Fibroblast of peridontal ligament (primary cell): Measurements from ENCODE around the gene TSBP1.

Experiments
- DNase-seq: peaks from one replicate; pipeline ENCODE4 v3.0.0-alpha.2; 2010; ENCODE audit errors: extremely low read depth

TSBP1 gene, protein sequence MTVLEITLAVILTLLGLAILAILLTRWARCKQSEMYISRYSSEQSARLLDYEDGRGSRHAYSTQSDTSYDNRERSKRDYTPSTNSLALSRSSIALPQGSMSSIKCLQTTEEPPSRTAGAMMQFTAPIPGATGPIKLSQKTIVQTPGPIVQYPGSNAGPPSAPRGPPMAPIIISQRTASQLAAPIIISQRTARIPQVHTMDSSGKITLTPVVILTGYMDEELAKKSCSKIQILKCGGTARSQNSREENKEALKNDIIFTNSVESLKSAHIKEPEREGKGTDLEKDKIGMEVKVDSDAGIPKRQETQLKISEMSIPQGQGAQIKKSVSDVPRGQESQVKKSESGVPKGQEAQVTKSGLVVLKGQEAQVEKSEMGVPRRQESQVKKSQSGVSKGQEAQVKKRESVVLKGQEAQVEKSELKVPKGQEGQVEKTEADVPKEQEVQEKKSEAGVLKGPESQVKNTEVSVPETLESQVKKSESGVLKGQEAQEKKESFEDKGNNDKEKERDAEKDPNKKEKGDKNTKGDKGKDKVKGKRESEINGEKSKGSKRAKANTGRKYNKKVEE

DNA sequence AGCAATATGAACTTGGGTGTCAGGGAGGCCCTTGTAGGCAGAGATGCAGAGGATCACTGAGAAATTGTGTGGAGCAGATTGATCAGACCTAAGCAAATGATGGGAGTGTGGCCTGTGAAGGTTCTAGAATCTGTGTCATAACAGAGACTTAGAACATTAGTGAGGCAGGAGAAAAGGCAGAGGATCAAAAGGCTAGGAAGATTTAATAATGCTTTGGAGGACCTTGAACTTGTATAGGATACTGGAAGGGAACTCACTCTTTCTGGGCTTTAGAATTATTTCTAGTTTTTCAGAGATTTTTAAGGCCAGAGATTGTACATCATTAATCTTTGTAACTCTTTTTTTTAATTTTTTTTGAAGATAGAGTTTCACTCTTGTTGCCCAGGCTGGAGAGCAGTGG lies at the start of gene TSBP1:
Gene TSBP1 (minus strand): TSS at position 101 of the 400 bp plus-strand sequence. CDS start 197 bp downstream, outside the sequence.
- DNase-seq: no peak

DNA sequence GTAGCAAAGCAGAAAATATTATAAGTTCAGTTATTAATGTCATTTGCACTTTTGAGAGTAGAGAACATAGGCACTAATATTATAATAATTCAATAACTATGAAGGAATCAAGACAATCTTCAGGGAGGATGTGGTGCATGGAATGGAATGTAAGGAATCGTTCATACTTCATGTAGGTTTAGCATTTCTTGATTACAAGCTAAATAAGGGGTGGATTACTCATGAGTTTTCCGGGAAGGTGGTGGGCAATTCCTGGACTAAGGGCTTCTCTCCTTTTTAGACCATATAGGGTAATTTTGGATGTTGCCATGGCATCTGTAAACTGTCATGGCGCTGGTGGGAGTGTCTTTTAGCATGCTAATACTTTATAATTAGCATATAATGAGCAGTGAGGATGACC lies 44.3 kb upstream of the TSBP1 start:
- DNase-seq: no peak

DNA sequence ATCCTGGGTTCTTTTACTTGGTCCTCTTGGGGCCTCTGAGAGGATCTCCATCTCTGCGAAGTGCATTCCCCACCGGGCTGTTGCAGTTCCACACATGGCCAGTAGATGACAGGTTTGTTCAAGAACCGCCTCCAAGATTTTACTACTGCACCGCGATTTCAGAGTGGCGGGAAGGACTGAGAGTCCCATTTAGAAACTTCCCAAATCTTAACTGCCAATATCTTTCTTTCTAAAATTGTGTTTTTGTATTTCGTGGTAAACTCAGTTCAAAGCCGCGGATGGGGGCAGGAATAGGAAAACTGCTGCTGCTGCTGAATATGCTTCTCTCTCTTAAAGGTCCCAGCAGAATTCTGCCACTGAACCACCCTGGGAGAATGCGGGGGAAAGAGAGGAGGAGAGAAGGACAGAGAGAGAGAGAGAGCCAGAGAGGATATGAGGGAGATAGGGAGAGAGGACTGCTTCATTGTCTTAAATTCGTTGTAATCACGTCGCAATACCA lies 43.9 kb upstream of the TSBP1 start:
- peak; percentile 69 for DNase-seq

DNA sequence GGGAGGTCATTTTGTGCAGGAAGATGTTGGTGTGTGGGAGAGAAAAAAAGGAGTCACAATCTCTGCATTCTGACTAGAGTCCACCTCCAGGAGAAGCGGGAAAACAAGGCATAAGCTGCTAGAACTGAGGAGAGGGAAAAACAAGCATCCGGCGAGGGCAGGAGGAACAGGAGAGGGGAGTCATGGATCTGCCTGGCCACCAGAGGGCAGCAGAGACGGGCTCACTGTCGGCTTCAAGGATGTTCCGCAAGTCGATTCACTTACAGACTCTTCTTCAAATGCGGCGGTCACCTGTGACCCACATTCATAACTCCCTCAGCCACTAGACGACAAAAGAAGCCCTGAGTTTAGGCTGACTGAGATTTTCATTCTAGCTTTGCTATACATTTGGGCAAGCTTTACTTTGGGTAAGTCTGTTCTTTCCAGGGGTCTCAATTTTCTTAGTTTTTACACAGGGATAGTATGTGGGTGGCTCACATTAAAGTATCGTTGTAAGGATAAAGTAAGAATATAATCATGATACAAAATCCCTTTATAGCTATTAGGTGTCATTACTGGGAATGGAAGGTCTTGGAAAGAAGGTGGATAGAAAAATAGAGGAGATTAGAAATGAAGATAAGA lies 41.8 kb upstream of the TSBP1 start:
- peak; percentile 69 for DNase-seq

DNA sequence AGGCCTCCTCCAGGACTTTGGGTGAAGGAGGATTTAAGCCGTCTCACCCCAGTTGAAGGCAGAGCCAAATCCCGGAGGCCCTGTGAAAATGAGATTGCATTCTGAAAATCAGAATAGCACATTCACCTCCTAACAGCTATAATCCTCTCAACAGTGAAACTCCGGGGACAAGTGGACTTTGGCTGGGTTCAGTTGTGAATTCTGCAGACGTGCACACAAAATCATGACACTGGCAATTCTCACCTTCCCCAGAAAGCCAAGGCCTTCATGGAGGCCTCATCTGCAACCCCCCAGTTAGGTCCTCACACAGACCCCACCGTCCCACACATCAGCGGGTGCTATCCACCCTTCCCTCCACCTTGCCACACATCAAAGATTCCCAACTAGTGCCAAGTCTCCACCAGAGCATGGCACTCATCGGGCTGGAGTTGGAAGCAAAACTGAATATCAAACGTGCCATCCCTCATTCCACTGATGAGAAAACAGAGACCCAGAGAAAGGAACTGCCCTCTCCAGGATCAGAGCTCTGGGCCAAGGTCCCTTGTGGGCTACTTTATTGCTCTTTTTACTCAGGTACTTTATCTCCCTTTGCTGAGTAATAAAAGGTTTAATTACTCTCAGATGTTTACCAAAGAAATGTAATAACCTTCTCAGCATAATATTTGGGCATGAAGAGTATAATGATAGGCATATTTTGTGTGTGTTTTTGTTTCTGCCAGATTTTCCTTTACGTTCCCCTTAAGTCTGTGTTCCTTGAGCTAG lies 40.0 kb upstream of the TSBP1 start:
- no peak for DNase-seq

DNA sequence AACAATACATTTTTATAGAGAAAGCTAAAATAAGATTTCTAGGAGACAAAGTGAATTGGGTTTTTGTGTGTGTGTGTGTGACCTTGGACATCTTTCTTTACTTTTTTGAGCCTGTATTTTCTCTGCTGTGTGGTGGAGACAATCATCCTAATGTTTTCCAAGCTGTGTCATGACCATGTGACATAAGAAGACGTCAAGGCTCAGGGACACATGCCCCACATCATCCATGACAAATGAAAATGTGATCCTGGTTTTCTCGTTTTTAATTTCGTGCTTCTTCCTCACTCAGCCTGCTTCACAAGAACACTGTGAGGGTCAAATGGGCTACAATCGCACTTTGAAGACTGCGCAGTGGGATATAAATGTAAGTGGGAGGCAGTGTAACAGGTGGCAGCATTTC lies 39.2 kb upstream of the TSBP1 start:
- DNase-seq: no peak

DNA sequence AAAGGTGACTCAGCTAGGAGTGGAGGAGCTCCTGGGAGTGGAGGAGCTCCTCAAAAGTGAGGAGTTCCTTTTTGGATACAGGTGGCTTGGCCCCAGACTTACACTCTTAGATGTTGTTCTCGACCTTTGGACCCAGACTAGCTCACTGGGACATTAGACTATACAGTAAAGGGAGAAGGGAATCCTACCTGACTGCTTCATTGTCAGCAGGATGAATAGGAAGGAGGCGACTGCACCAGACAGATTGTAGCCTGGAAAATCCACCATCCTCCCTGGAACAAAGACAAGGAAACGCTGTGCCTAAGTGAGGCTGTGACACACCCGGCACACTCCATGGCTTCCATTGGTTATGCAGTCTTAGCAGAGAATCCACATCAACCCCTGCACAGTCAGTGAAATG lies 35.2 kb upstream of the TSBP1 start, which contains the start of gene BTNL2:
Gene BTNL2 (minus strand): TSS at position 325 of the 400 bp plus-strand sequence. CDS start 58 bp downstream, at position 267.
- DNase-seq: no peak

DNA sequence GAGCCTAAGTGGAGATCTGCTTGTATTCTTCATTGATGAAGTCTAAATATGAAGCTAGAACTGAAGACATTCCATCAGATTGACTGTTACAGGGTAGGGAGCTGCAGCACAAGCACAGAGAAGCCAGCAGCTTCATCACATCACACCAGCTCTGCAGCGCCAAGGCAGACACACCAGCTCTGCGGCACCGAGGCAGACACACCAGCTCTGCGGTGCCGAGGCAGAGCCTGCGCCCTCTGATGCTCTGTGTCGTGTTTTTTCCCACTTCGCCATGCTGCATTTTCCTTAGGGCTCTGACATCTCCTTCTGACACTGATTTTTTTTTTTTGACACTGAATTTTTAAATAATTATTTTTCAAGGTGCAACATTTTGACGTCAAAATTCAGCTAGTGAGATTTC lies 34.5 kb upstream of the TSBP1 start:
- DNase-seq: no peak

DNA sequence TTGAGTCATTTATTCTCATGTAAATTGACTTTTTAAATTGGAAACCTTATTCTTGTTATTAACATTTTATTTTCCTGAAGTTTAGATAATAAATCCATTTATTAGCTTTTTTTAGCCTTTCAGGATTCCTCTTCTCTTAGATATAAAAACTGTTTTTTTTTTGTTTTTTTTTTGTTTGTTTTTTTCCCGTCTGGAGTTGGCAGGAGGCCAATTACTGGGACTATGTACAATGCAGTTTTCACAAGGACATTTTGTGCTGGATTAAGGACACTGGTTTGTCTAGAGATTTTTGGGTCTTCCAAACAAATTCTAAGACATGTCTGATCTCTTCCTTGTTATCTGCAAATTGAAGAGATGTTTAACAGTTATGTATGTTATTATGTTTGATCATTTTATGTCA lies 34.0 kb upstream of the TSBP1 start:
- no peak for DNase-seq

DNA sequence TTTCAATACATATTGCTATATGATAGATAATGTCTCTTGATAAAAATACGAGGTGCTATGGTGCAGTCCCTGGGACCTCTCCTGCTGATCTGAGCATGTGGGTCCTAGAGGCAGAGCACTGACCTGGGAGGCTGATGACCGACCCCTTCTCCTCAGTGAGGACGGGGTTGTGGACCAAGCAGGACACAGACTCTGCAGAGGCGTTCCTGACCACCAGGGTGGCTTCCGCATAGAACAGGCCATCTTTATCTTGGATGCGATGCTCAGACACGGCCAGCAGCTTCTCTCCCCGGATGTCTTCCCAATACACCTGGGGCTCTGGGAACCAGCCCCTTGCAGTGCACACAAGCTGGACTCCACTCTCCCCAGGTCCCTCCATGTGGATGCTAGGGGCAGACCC lies 31.1 kb upstream of the TSBP1 start:
- no peak for DNase-seq

DNA sequence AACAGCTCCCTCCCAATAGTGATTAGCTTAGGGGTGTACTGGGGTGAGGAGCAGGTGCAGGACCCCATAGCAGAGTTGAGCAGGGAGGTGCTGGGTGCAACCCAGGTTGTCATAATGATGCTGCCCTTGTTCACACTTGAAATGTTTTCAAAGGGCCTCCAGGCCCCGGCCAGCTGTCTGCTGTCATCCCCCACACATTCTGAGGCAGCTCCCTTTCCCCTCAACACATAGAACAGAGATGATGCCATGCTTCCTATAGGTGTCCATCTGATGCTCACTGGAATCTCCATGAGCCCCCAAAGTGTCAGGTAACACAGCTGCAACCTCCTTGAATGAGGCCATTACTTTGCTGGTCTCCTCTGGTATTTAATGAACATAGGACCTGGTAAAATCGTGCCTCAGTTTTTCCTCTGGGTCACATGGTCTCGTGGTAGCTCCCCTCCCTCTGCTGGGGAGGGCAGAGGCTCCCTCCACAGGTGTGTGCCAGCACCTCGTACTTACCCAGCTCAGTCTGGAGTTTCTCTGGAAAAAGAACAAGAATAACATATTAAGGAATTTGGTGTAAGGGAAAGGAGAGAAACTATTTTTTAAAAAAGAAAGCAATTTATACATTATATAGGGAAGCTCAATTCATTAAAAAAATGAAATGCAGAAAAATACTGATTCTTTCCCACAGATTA lies 29.7 kb upstream of the TSBP1 start:
- DNase-seq: no peak

DNA sequence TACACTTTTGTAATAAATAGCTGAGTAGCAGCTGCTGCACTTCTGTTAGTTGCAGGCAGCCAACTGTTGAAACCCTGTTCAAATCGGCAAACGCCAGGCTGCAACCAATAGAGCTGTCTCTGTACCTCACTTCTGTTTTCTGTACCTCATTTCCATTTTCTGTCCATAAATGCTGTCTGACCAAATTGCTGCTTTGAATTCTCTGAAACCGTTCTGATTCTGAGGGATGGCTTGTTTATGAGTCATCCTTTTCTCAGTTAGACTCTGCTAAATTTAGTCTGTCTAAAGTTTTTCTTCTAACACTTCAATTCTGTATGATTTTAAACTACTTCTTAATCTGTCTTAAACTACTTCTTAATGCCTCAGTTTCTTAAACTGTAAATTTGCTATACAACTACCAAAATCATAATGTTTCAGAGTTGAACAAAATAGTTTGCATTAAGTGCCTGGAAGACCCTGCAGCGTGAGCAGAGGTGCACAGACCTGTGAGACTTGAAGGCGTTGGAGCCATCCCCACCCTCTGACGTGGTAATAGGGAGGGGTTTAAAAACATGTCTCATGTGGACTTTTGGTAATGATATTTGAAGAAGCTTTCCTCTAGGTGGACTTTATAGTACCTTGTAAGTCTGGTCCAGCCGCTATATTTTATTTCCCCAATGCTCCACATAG lies 25.7 kb upstream of the TSBP1 start:
- DNase-seq: no peak

DNA sequence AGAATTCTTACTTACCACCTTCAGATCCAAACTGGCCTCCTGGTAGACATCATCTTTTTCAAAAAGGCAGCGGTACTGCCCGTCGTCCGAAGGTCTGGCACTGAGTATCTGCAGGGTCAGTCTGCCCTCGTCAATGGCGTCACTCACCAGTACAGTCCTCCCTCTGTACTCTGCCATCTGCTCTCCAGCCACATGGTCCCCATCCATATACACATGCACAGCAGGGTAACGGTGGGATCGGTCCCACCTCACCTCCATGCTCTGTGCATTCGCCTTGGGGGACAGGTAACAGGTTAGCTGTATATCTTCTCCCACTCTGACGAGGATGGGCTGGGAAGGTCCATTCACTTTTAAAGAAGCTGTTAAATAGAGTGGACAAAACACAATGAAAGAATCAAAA lies 24.3 kb upstream of the TSBP1 start:
- DNase-seq: no peak

DNA sequence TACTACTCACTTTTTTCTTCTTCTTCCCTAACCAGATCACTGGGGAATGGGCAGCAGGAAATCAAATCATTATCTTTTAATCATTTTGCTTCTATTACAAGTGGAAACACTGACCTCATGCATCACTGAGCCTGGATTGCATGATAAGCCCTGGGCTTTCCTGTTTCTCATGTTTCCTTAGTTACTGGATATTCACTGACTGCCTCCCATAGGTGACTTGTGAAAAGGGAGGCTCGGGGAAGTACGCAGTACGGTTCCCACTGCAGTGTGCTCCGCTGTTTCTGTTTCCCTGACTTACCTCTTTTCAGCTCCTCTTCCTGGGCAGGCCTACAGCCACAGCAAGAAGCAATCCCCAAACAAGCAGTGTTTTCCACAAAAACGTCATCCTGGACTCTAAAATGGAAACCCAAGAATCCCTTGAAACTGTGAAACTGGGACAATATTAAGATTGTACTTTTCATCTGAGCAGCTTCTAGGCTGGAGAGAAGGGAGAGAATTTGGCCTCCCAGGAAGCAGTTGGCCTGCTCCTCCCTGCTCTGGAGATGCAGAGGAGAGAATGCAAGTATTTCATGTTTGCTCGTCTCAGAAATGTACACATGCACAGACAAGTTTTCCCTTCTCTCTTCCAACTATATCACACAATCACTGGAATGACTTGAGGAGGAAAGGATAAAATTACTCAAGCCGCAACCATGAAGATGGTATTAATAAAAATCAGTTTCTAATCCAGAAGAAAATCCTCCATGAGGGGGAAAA lies 22.1 kb upstream of the TSBP1 start:
- DNase-seq: no peak

DNA sequence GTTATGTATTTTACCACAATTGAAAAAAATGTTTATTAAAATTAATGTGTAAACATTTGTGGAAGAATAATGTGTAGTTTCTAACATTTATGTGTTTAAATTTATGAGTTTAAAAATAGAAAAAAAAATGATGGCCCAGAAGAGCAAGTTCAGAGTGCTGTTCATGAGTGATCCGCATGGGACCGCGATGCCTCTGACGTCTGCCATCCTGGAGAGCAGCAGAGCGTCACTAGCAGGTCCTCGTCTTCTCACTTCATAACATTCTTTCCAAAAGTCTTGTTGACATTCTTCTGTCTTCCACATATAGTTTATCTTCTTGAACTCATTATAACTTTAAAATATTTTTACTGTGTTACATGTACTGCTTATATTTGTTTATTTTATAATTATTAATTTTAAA lies 19.8 kb upstream of the TSBP1 start:
- no peak for DNase-seq

DNA sequence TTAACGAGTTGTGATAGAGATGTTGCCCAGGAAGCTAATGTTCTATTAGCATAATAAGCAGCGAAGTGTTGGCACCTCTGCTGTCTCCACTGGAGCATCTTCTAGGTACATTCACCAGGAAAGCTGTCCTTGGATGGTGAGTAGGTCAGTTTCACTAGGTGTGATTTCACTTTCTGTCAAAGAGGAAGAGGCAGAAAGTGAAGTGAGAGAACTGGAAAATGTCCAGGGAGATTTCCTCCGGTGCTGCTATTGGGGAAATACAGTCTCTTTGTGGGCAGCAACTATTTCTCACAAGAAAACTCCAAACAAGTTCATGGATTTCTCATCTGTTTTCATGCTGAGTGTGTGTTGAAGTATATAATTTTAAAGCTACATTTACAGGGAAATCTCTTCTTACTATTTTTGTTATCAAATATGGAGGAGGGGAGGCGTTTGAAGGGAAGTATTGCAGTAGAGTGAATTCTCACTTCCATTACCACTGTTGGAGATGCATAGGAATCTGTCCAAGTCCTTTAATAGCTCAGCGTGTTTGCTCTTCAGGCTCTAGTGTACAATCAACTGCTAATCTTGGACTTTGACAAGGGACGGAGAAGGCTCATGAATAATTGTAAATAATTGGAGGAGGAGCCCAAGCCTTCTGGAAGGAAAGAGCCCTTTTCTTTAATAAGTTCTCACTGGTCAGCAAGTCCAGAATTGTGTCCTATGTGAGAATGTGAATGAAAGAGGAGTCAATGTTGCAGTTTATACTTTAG lies 16.1 kb upstream of the TSBP1 start:
- no peak for DNase-seq

DNA sequence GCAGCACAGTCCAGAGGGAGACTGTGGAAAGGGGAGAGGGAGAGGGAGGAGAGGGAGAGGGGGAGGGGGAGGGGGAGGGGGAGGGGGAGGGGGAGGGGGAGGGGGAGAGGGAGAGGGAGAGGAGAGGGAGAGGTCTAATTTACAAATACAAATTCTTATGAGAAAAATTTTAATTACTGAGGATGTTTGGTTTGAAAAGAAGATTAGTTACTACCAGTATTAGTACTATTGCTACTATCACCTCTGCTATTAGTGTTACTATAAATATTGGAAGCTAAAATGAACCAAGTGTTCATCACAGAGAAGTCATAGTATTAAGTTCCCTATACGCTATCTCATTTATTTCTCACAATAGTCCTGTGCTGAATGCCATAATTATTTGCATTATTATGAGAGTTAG lies 14.3 kb upstream of the TSBP1 start:
- DNase-seq: no peak

DNA sequence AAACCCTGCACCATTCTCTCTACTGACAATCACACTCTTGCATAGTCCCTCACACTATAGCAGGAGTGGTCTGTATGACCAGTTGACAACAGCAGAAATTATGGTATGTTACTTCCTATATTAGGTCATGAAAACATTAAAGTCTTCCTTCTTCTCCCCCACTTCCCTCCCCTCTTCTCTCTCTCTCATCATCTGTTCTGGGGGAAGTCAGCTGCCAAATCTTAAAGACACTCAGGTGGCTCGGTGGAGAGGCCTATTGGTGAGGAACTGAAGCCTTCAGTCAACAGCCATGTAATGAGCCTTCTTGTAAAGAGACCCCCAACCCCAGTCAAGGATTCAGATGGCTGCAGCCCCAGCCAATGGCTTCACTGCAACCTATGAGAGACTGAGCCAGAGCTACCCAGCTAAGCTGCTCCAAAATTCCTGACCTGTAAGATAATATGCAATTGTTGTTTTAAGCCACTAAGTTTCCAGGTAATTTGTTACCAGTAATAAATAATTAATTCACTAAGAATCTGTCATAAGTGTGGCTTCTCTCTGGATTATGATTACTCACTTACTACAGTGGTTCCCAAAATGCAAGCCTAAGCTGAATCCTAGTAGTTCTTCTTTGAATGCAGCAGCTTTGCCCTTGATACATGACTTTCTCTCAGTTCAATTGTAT lies 11.2 kb upstream of the TSBP1 start:
- no peak for DNase-seq

DNA sequence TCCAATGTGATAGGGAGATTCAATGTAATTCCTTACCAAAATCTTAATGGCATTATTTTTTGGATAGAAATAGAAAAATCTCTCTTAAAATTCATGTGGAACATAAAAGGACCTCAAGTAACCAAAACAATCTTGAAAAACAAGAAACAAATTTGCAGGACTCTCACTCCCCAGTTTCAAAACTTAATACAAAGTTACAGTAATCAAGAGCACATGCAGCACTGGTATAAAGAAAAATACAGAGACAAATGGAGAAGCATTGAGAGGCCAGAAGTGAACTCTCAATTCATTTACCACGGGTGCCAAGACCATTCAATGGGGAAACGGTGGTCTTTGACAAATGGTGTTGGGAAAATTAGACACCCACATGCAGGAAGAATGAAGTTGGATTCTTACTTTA lies 7.8 kb upstream of the TSBP1 start:
- no peak for DNase-seq
